HG03432 (cell line): ENCODE data around the gene UMODL1.

Experiments
- ATAC-seq: cut with Tn5 transposase; IDR thresholded peaks from one replicate; pipeline ENCODE4 v1.9.1; 2021; ENCODE audit warnings: mild to moderate bottlenecking, moderate library complexity; ENCODE audit not compliant: unreplicated experiment

UMODL1 gene

DNA sequence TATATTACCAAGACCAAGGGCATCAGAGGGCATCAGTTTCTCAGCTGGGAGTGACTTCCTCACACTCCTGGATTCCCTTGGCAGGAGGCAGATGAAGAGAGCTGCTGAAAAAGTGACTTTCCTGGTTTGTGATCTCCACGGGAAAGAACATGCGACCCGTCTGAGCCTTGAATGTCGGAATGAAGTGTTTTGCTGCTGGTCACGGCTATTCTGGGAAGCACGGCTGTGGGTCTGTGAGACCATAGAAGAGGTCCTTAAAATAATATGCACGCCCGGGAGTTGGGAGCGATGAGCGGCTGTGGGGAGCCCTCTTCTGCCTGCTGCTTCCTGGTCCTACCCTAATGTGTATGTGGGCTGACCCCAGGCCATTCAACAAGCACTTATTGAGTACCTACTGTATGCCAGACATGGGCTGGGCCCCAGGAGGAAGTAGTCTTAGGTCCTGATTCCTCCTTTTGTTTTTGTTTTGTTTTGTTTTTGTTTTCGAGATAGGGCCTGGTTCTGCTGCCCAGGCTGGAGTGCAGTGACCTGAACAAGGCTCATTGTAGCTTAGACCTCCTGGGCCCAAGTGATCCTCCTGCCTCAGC is 13.2 kb upstream of the UMODL1 start:
- no peak for ATAC-seq

DNA sequence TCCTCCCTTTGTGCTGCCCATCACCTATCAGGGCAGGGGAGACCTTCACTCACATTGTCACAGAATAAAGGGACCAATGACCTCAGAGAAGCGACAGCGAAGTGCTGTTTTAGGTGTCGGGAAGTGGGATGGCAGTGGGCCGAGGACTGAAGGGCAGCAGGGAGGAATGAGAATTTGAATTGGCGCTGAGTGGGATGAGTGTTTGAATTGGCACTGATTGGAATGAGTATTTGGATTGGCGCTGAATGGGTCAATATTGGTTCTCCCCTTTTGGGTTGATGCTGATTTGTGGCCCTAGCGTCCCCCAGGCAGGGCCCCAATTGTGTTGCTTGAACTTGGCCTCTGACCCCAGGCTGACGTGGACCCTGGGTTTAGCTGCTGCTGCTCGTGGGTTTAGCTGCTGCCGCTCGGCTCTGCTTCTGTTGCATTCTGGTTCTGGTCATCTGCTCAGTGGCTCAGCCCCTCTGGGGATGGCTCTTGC is 12.4 kb upstream of the UMODL1 start:
- no peak for ATAC-seq

DNA sequence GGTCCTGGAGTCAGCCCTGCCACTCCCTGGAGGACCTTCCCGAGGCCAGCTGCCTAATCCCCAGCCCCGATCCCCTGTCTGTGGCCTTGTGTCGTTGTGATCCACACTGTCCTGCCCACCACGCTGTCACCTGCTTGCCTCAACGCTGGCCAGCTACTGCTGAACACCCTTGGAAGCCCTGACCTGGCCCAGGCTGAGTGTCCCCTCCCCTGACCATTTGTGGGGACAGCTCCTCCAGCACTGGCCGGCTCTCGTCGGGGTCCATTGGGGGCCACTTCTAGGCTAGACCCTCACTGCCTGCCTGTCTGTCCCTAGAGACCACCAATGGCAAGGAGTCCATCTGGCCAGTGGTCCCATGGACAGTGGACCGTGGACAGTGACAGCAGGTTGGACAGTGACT is 12.0 kb upstream of the UMODL1 start:
- no peak for ATAC-seq

DNA sequence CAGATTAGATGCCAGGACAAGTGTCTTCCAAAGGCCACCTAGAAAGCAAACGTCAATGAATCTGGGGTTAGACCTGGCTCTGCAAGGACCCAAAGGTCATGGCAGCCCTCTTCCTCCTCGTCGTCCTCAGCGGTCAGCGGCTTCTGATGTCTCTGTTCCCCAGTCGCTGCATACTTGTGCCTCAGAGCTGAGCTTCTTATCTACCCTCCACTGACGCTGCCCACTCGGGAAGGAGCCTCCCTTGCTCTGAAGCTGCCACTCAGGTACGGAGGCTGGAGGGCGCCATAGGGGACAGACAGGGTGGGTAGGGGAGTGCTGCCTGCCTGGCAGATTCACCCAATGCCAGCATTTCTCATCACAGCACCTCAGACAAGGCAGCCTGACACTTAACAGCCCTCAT is 11.4 kb upstream of the UMODL1 start:
- no peak for ATAC-seq

DNA sequence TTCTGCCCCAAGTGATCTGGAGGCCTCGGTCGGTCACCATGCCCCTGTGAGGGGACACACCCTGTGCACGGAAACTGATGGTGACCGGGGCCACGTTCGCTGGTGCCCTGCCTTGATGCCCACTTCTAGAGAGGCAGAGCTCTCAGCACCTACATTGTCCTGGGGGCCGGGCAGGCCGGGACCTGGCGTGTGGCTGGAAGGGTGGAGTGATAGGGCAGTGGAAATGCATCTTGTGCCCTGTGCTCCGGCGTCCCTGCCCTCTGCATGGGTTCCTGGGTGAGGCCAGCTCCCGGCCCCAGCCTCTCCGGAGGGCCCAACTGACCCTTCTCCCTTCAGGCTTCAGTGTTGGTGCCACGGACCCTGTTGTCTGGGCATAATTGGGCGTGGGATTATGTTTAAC is 11.0 kb upstream of the UMODL1 start:
- ATAC-seq, result no peak

DNA sequence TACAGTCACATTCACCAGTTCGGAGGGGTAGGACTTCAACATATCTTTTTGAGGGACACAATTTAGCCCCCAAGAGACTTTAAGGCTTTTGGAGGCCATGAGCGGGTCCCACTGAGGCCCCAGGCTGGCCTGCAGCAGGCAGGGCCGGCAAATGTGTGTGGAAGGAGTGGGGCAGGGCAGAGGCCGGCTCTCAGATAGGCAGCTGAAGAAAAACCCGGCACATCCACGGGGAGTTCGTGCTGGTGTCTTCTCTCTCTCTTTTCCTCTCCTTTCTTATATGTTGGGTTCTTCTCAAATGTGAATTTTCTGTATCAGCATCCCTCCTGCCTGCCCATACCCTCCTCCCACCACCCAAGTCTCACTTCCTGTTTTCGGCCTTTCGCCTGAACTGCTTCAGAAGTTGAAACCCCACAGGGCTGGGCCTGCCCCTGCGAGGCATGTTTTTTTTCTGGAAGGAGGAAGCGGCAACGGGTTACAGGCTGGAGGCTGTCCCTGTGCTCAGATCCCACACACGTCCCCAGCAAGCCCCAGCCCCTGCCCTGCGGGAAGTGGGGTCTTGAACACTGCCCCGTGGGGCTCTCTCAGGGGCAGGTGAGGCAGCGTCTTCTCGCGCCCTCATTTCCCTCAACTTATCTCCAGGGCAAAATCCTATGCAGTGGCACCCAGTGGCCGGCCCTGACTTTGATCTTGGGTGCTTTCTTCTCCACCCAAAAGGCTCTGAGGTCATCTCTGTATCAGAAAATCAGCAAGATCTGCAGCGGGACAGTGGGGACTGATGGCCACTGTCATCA is 9.7 kb upstream of the UMODL1 start:
- ATAC-seq, result peak; percentile 54

DNA sequence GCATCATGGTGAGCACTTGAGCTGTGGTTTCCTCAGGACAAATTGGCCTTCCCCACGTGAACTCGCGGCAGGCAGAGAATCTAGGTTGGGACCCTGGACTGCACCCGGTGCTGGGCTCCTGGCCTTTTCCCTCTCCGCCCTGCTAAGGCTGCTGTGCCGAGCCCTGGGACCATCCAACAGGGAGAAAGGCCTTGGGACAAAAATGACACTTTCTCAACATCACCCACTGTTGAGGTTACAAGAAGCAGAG is 9.2 kb upstream of the UMODL1 start:
- ATAC-seq, result no peak

DNA sequence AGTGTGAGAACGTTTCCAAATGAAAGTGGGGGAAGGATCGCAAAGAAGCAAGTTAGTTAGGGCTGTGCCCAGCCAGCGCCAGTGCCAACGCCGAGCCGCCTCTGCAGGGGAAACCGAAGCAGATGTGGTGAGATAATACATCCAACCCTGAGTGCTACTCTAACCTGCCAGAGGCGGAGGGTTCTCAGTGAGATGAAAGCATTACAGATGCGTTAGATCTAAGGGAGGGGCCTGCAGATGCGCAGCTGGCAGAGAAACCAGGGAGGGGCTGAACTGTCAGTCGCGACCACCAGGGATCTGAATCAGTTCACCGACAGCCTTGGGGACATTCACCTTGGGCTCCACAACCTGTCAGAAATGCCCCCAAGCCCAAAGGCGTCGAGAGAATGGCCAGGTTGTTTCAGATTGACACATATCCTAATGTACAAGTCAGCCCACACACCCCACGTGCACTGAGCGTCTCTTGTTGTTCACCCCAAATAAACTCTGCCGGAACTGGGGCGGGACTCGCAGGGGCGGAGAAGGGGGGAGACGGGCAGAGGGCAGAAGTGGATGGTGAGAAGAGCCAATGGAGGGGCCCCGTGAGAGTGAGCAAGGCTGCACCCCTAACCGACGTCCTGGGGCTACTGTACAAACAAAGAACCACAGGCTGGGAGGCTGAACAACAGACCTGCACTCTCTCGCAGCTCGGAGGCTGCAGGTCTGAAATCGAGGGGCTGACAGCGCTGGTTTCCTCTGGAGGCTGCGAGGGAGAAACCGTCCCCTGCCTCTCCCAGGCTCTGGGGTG is 8.7 kb upstream of the UMODL1 start:
- ATAC-seq, result peak; percentile 58

DNA sequence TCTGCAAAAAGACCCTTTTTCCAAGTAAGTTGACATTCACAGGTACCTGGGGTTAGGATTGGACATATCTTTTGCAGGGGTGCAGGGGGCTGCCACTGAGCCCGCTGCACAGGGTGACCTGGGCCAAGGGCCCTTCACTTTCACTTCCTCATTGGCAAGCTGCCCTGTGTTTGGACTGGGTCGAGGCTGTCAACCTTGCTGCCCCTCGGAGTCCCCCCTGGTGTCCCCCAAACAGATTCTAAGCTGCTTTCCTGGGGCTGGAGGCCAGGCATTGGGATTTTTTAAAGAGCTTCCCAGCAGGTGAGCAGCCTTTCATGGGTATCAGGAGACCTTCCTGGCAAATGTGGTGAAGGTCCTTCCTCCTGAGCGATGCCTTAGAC is 7.9 kb upstream of the UMODL1 start:
- peak; percentile 24 for ATAC-seq

DNA sequence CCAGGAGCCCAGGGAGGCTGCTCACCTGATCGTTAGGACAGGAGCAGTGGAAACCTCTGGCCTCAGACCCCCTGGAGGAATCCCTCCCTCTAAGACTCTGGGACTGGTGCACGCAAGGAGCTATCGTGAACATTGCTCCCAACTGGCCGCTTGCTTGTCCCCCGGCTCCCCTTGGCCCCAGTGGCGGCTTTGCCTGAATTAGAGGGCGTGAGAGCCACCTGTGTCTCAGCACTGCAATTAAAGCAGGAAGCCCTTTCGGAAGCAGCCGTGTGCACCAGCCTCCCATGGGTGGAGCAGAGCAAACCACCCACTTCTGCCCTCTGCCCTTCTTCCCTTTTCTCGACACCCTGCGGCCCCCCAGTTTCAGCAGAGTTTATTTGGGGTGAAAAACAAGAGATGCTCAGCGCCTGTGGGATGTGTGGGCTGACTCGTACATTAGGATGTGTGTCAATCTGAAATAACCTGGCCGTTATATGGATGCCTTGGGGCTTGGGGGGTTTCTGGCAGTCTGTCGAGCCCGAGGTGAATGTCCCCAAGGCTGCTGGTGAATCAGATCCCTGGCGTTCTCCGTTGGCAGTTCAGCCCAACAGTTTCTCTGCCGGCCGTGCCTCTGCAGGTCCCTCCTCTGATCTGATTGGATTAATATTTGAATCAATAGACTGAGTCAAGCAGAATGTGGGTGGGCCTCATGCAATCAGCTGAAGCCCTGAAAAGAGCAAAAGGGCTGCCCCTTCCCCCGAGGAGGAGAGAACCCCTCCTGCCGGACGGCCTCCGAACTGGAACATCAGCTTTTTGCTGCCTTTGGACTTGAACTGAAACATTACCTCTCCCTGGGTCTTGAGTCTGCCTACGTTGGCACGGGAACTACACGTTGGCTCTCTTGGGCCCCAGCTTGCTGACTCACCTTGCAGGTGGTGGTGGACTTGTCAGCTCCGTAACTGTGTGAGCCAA is 7.3 kb upstream of the UMODL1 start:
- peak; percentile 27 for ATAC-seq

DNA sequence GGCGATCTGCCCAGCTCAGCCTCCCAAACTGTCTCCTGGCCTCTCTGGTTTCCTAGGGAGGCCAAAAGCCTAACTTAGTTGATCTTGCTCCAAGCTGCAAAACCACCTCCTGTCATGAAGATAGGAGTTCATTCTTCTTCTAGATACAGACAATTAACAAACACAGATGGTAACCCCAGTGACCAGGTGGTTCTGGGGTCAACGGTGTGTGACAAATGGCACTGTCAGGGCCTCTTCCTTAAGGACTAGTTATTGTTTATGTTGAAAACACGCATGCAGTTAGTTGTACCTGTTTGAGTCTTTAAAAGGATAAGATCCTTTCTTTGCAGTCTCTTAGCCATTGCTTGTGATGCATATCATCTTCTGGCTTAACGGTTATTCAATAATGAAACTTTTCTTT is 4.6 kb upstream of the UMODL1 start:
- no peak for ATAC-seq

DNA sequence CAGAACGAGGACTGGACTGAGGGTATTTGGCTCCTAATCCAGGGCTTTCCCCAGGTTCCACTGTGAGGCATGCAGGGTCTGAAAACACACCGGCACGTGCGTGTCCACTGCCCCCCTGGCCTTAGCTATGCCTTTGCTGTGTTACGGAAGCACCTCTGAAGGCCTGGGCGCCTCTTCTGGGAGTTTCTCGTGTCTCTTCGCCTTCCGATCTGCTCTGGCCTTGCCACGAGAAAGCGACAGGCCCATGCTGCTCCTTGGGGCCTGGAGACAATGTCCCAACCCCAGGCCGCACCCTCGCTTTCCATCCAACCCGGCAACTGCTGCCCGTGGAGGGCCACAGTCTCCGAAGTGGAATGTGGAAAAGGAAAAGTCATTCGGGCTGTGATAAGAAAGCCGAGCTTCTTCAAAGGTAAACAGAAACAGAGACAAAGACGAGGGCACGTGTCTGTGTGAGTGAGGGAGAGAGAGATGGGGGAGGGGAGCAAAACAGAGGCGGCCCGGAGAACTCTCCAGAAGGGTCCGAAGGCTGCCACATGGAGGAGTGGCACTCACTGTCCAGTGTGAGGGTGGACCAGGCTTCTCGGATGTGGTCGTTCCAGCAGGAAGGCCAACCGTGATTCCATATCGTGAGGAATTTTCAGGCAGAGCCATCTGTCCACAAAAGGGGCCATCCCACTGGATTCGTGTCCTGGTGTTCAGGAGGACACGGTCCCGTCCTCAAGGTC is 3.4 kb upstream of the UMODL1 start:
- ATAC-seq, result no peak

DNA sequence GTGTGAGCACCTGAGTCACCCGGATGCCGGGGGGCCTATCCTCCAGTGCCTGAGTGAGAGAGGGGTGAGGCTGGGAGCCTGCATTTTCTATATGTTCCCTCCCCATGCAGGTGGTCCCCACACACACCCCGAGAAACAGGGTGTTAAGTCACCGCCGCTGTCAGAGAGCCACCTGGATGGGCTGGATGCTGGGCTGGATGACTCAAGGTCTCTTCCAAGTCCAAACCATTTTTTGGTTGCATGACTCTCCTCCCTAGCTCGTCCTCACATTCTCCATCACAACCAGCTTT is 2.9 kb upstream of the UMODL1 start:
- ATAC-seq, result no peak

DNA sequence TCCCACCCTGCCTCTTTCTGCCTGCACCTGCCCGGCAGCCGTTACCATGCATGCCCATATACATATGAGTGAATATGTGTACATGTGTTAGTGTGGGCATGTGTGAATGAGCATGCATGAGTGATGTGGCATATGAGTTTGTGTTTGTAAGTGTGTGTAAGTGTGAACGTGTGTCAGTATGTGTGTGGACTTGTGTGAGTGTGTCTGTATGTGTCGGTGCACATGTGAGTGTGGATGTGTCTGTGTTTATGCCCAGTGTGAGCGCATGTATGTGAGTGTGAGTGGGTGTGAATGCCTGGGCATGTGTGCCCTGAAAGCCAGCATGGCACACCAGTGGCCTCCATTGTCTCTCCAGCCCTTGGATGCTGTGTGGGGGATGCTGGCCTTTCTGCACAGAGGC is 2.5 kb upstream of the UMODL1 start:
- no peak for ATAC-seq

DNA sequence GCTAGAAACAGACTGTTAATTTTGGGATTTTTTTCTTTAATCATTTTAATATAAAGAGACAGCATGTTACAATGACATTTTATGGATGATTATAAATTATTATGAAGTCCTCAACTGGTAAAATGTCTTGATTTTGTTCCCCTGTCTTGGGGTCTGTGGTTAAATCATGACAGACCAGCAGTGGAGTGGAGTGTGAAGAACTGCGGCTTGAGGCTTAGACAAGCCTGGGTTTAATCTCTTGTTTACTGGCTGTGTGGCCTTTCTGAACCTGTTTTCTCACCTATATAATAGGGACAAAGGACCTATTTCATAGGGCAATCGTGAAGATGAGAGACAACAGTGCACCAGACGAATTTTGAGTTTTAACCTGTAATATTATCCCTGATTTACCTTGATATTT is 1.8 kb upstream of the UMODL1 start:
- no peak for ATAC-seq

DNA sequence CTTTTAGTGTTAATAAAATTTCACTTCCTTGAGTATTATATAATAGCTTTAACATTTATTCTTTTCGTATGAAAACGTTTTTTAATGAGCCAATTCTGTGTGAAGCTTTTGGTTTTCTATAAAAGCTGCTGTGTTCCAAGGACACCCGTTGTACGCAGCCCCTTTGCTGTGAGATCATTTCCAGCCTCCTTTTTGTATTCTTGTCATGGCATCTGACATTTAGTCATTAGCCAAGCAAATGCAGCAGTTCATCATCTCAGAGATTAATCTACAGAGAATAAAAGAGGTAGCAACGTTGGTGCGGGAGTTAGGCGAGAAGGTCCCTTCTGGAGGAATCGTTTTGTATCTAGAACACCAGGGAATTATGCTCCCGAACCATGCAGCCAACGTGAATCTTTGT is 1.3 kb upstream of the UMODL1 start:
- ATAC-seq, result no peak

DNA sequence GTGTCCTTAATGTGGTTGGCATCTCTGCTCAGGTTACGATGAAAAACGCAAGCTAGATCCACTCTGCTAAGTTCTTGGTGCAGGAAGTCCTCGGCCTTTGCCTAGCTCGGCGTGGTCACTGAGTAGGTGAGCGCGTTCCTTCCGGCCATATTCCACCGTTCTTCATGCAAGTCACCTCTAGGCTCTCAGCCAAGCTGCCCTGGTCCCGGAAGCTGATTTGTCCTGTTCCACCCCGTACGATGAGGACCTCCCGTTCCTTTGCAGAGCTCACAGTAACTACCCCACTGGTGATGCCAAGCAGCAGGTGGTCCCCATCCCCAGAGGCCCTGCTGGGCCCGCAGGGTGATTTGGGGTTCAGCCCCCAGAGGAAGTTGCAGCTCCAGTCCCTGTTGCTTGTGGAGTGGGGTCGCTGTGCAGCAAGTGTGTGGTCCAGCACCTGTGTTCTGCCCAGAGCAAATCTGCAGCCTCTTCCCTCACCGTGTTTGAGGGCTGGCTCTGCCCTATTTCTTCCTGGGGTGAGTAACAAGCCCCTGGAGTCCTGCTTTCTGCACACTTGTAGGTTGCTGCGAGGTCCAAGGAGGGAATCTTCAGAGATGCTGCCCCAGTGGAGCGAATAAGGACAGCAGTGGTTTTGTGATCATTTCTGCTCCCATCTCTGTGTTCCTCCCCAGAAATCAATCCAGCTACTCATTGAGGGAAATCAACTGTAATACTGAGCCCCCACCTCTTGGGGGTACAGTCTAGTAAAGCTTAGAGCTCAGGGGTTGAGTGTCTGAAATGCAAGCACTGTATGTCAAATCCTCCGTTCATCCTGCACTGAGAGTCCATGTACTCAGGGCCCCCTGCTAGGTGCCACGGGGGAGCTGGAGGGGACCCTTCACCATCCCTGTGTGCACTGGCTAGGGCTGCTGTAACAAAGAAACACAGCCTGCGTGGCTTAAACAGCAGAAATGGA is 2.3 kb downstream of the UMODL1 start:
- no peak for ATAC-seq

DNA sequence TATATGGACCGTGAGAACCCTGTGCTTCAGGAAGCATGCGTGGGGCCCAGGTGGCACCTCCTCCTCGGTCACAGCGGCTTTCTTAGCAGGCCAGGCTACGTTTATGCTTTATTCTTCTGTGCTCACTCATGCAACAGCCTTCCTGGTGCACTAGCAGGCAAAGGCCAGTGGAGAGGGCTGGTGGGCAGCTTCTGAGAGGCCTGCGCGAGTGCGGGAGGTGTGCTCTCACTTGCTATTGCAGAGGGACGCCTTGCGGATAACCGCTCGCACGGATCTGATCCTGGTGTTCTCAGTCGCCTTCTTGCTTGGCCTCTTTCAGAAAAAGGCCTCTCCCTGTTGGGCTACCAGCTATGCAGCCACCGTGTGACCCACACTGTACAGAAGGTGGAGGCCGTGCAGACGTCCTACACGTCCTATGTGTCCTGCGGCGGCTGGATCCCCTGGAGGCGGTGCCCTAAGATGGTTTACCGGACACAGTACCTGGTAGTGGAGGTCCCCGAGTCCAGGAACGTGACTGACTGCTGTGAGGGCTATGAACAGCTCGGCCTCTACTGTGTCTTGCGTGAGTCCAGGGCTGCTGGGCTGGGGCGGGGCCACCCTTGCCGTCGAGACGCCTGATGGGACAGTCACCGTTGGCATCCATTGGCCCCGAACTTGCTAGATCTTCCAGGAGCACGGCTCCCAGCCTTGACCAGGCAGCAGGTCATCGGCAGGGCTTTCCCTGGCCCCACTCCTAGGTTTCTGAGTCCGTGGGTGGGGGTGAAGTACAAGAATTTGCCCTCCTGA is 4.8 kb downstream of the UMODL1 start:
- no peak for ATAC-seq
